Natural killer cell (primary cell): Measurements from ENCODE around the gene UBXN2A. TPM values are rescaled to one million over a fixed set of nuclear protein-coding genes. Genes with fewer than 3 reads are reported as not detected.

ENCODE experiments used
- ATAC-seq, 3 donors: fragments of 150-1000 bp in 2 of 3; fragments of 200-7000 bp in 1 of 3; cut with Tn5 transposase; 1 replicate in 1 of 3; 2 replicates in 2 of 3; pipeline ENCODE4 v1.10.0; 2021; ENCODE audit warnings: mild to moderate bottlenecking in 2 of 3, moderate library complexity in 2 of 3
- DNase-seq, 2 donors: peaks; one replicate each; pipeline versions ENCODE4 v3.0.0 to v3.0.0-alpha.2; 2013 to 2021; ENCODE audit warnings: mixed read lengths in 1 of 2
- H3K27ac ChIP-seq: one replicate; pipeline ENCODE4 v1.5.1; 2013; ENCODE audit warnings: mild to moderate bottlenecking, low read length
- H3K27me3 ChIP-seq: one replicate; pipeline ENCODE4 v1.6.1; 2013; ENCODE audit warnings: low read length; ENCODE audit not compliant: control insufficient read depth, insufficient read depth
- H3K36me3 ChIP-seq: one replicate; pipeline ENCODE4 v1.6.1; 2013; ENCODE audit warnings: low read length; ENCODE audit not compliant: control insufficient read depth, insufficient read depth
- H3K4me1 ChIP-seq: one replicate; pipeline ENCODE4 v1.6.1; 2013; ENCODE audit warnings: low read length; ENCODE audit not compliant: control insufficient read depth, insufficient read depth
- H3K4me3 ChIP-seq: one replicate; pipeline ENCODE4 v1.5.1; 2013; ENCODE audit warnings: low read length
- H3K9me3 ChIP-seq: one replicate; pipeline ENCODE4 v1.6.1; 2013; ENCODE audit warnings: low read length; ENCODE audit not compliant: control insufficient read depth, insufficient read depth
- H3K27ac Mint-ChIP-seq, 2 donors: one replicate each; pipeline ENCODE4 v1.8.0; 2022; ENCODE audit warnings: mild to moderate bottlenecking in 2 of 2, mixed read lengths in 2 of 2, moderate library complexity in 1 of 2
- H3K27me3 Mint-ChIP-seq, 2 donors: one replicate each; pipeline ENCODE4 v1.8.0; 2022; ENCODE audit warnings: low read depth in 2 of 2, mixed read lengths in 2 of 2
- H3K36me3 Mint-ChIP-seq: one replicate; pipeline ENCODE4 v1.8.0; 2022; ENCODE audit warnings: mixed read lengths
- H3K4me1 Mint-ChIP-seq, 2 donors: one replicate each; pipeline ENCODE4 v1.8.0; 2022; ENCODE audit warnings: mixed read lengths in 2 of 2
- H3K4me3 Mint-ChIP-seq: one replicate; pipeline ENCODE4 v1.8.0; 2022; ENCODE audit warnings: mild to moderate bottlenecking, moderate library complexity, mixed read lengths
- H3K9me3 Mint-ChIP-seq, 2 donors: one replicate each; pipeline ENCODE4 v1.8.0; 2022; ENCODE audit warnings: mixed read lengths in 2 of 2
- WGBS: methylation state at CpG from one replicate; pipeline ENCODE4 v1.1.7; 2013; ENCODE audit warnings: missing lambda C conversion rate; ENCODE audit not compliant: insufficient coverage; 5-methylcytosine and 5-hydroxymethylcytosine counted together
- intact Hi-C: fragments of 100-400 bp; cut with micrococcal nuclease; formaldehyde crosslinking; loops from one replicate; pipeline ENCODE4 v1.14.2; 2022
- total RNA-seq, 4 donors: library from RNA; stranded (reverse); fragments of 120-200 nt in 1 of 4; gene quantifications; one replicate each; pipeline versions ENCODE4 v1.2.3 to v1.2.4, GENCODE V29; 2013 to 2022
- TF ChIP-seq, protein P1 (sequence below): fragments of 200-600 bp; IDR thresholded peaks from one replicate; pipeline ENCODE4 v1.8.0; 2022; ENCODE audit warnings: antibody characterized with exemption

The UBXN2A gene
- total RNA-seq, 3 donors from 2014 or later (not counting 1 experiment from before 2014, with no cell fraction given): 14.7 to 18.0 (median 16.2) TPM

DNA sequence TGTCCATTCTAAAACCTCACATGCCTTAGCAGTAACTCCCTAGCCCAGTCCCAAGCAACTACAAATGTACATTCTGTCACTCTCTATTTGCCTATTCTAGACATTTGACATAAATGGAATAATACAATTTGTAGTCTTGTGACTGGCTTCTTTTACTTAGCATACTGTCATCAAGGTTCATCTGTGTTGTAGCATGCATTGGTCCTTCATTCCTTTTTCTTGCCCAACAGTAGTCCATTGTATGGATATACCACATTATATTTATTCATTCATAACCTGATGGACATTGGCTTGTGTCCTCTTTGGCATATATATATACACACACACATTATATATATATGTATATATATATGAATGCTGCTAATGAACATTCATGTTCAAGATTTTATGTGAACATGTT, 67.4 kb downstream of the UBXN2A start:
- no peak overlapping the region for H3K27ac ChIP-seq
- ATAC-seq (no peak), DNase-seq (no peak)
- peaks cover 19% of the 10 kb centered on the region for H3K27me3 ChIP-seq
- no peaks in the 10 kb centered on the region for H3K9me3 Mint-ChIP-seq
- peaks cover 13 to 20% of the 10 kb centered on the region in 2 donors for H3K4me1 Mint-ChIP-seq
- H3K4me3 Mint-ChIP-seq: no peak overlapping the region
- TF ChIP-seq, protein P1, sequence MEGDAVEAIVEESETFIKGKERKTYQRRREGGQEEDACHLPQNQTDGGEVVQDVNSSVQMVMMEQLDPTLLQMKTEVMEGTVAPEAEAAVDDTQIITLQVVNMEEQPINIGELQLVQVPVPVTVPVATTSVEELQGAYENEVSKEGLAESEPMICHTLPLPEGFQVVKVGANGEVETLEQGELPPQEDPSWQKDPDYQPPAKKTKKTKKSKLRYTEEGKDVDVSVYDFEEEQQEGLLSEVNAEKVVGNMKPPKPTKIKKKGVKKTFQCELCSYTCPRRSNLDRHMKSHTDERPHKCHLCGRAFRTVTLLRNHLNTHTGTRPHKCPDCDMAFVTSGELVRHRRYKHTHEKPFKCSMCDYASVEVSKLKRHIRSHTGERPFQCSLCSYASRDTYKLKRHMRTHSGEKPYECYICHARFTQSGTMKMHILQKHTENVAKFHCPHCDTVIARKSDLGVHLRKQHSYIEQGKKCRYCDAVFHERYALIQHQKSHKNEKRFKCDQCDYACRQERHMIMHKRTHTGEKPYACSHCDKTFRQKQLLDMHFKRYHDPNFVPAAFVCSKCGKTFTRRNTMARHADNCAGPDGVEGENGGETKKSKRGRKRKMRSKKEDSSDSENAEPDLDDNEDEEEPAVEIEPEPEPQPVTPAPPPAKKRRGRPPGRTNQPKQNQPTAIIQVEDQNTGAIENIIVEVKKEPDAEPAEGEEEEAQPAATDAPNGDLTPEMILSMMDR: no peak
- intact Hi-C loops: no loop called here
- peaks cover 21% of the 10 kb centered on the region for H3K4me1 ChIP-seq
- H3K27me3 Mint-ChIP-seq: peaks cover 12 to 20% of the 10 kb centered on the region in 2 donors
- H3K9me3 ChIP-seq: no peaks in the 10 kb centered on the region
- no peak overlapping the region for H3K4me3 ChIP-seq
- no peaks in the 10 kb centered on the region for H3K36me3 ChIP-seq
- no peaks in the 10 kb centered on the region for H3K36me3 Mint-ChIP-seq
- no peak overlapping the region for H3K27ac Mint-ChIP-seq

DNA sequence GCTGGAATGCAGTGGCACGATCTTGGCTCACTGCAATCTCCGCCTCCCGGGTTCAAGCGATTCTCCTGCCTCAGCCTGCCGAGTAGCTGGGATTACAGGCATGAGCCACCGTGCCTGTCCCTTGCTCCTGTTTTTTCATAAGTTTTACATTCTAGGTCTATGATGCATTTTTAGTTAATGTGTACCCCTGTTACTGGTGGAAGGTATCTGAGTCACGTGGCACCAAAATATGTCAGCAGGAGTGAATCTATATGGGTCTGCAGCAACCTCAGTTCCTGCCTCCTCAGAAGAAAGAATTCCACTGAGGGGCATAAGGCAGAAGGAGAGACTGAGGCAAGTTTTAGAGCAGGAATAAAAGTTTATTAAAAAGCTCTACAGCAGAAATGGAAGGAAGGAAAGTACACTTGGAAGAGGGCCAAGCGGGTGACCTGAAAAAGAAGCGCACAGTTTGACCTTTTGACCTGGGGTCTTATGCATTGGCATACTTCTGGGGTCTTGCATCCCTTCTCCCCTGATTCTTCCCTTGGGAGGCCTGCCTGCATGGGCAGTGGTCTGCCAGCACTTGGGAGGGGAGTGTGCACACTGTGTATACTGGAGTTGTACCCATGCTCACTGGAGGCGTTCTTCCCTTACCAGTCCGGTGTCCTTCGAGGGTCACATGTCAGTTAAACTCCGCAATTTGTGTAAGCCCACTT, 68.6 kb downstream of the UBXN2A start:
- TF ChIP-seq, protein P1: no peak
- H3K27ac Mint-ChIP-seq: no peak overlapping the region
- ATAC-seq (no peak), DNase-seq (no peak)
- H3K9me3 ChIP-seq: no peaks in the 10 kb centered on the region
- H3K4me3 ChIP-seq: no peak overlapping the region
- peaks cover 13 to 20% of the 10 kb centered on the region in 2 donors for H3K4me1 Mint-ChIP-seq
- no peaks in the 10 kb centered on the region for H3K9me3 Mint-ChIP-seq
- peaks cover 14 to 21% of the 10 kb centered on the region in 2 donors for H3K27me3 Mint-ChIP-seq
- peaks cover 21% of the 10 kb centered on the region for H3K4me1 ChIP-seq
- 87% methylated on average over 13 of the region's 13 CpGs for WGBS
- peaks cover 19% of the 10 kb centered on the region for H3K27me3 ChIP-seq
- no peak overlapping the region for H3K27ac ChIP-seq
- intact Hi-C loops: no loop called here
- no peaks in the 10 kb centered on the region for H3K36me3 ChIP-seq
- H3K36me3 Mint-ChIP-seq: no peaks in the 10 kb centered on the region
- peak overlapping the region; percentile 42 for H3K4me3 Mint-ChIP-seq

DNA sequence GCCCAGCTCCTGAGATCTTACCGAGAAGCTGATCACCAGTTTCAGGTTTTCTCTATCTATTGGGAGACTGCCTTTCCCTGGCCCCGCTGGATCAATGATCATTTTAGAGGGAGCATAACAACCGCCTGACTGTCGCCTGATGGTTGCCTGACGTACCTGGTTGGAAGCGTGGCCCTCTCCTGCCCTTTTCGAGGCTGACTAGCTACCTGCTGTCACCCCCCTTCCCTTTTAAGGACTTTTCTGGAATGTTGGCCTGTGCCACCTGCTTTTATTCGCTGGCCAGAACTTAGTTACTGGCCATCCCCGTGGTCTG, 69.1 kb downstream of the UBXN2A start:
- Histone ChIP-seq H3K27ac (no peak overlapping the region), H3K36me3 (no peaks in the 10 kb centered on the region), H3K4me1 (peaks cover 21% of the 10 kb centered on the region), H3K27me3 (peaks cover 19% of the 10 kb centered on the region), H3K9me3 (no peaks in the 10 kb centered on the region), H3K4me3 (no peak overlapping the region)
- TF ChIP-seq, protein P1: no peak
- Mint-ChIP-seq H3K27ac (no peak overlapping the region), H3K4me3 (no peak overlapping the region), H3K36me3 (no peaks in the 10 kb centered on the region), H3K9me3 (no peaks in the 10 kb centered on the region), H3K4me1 (peaks cover 13 to 20% of the 10 kb centered on the region in 2 donors), H3K27me3 (peaks cover 14 to 21% of the 10 kb centered on the region in 2 donors)
- WGBS: 85% methylated on average over 9 of the region's 9 CpGs
- intact Hi-C loops: no loop called here
- ATAC-seq (no peak), DNase-seq (no peak)
